HEK293 (cell line): ENCODE results near the gene RAMP1.
"Not testable (repeated sequence)": the region's sequence is repeated elsewhere in the genome, so short reads cannot be mapped to it uniquely, and the experiment has no call there.

Source experiments
- CTCF ChIA-PET: fragments of 350-600 bp; formaldehyde crosslinking; extraction: SDS; loops from one replicate; lab custom pipeline; 2021; ENCODE audit warnings: antibody characterized with exemption; lab: Yijun Ruan, JAX
- POLR2A ChIA-PET: fragments of 300-600 bp; formaldehyde crosslinking; extraction: SDS; loops from one replicate; lab custom pipeline; 2020; ENCODE audit warnings: antibody characterized with exemption, inconsistent platforms; lab: Yijun Ruan, JAX
- H3K27ac ChIP-seq: fragments of 200-500 bp; sonication (Bioruptor generic); 2 replicates; pipeline ENCODE4 v1.5.1; 2014; ENCODE audit warnings: low read depth, low read length, control low read depth, inconsistent platforms; ENCODE audit errors: extremely low read depth
- H3K36me3 ChIP-seq, 2 experiments: fragments of 200-500 bp in 1 of 2; sonication (Bioruptor generic) in 1 of 2; 1 replicate in 1 of 2; 2 replicates in 1 of 2; pipeline ENCODE4 v1.5.1; 2014 to 2017; ENCODE audit warnings: inconsistent platforms in 2 of 2, low read length in 2 of 2; ENCODE audit not compliant: control insufficient read depth in 2 of 2, insufficient read depth in 1 of 2
- H3K4me1 ChIP-seq: fragments of 200-500 bp; sonication (Bioruptor generic); 2 replicates; pipeline ENCODE4 v1.5.1; 2014; ENCODE audit warnings: mild to moderate bottlenecking, low read length, inconsistent platforms; ENCODE audit not compliant: control insufficient read depth, insufficient read depth
- H3K4me3 ChIP-seq: 2 replicates; pipeline ENCODE4 v1.5.1; 2011; ENCODE audit warnings: low read depth, mild to moderate bottlenecking, control low read depth, low read length, moderate library complexity
- H3K9me3 ChIP-seq: fragments of 200-500 bp; sonication (Bioruptor generic); 2 replicates; pipeline ENCODE4 v1.5.1; 2014; ENCODE audit warnings: low read depth, low read length, inconsistent platforms; ENCODE audit not compliant: control insufficient read depth, insufficient read depth
- RBAK ChIP-seq: fragments of 450-650 bp; formaldehyde crosslinking; IDR thresholded peaks from 2 replicates; pipeline ENCODE4 v1.5.1; 2016; ENCODE audit warnings: missing biosample characterization, missing genetic modification characterization
- REST ChIP-seq: fragments of 450-650 bp; formaldehyde crosslinking; IDR thresholded peaks from 2 replicates; pipeline ENCODE4 v1.5.1; 2016; ENCODE audit warnings: missing biosample characterization, missing genetic modification characterization
- WT1 ChIP-seq: fragments of 450-650 bp; formaldehyde crosslinking; IDR thresholded peaks from 2 replicates; pipeline ENCODE4 v1.5.1; 2016; ENCODE audit warnings: missing biosample characterization, missing genetic modification characterization
- ZBTB49 ChIP-seq: fragments of 450-650 bp; formaldehyde crosslinking; IDR thresholded peaks from 2 replicates; pipeline ENCODE4 v1.5.1; 2016; ENCODE audit warnings: missing biosample characterization, missing genetic modification characterization, low read depth
- ZFP37 ChIP-seq: fragments of 450-650 bp; formaldehyde crosslinking; IDR thresholded peaks from 2 replicates; pipeline ENCODE4 v1.5.1; 2016; ENCODE audit warnings: missing biosample characterization, missing genetic modification characterization
- ZIC2 ChIP-seq: fragments of 450-650 bp; formaldehyde crosslinking; IDR thresholded peaks from 2 replicates; pipeline ENCODE4 v1.5.1; 2016; ENCODE audit warnings: missing biosample characterization, missing genetic modification characterization
- ZNF121 ChIP-seq: fragments of 450-650 bp; formaldehyde crosslinking; IDR thresholded peaks from 2 replicates; pipeline ENCODE4 v1.5.1; 2016; ENCODE audit warnings: missing biosample characterization, missing genetic modification characterization
- ZNF146 ChIP-seq: fragments of 450-650 bp; formaldehyde crosslinking; IDR thresholded peaks from 2 replicates; pipeline ENCODE4 v1.5.1; 2016; ENCODE audit warnings: missing biosample characterization, missing genetic modification characterization
- ZNF175 ChIP-seq: fragments of 450-650 bp; formaldehyde crosslinking; IDR thresholded peaks from 2 replicates; pipeline ENCODE4 v1.5.1; 2016; ENCODE audit warnings: missing biosample characterization, missing genetic modification characterization
- ZNF18 ChIP-seq: fragments of 450-650 bp; formaldehyde crosslinking; IDR thresholded peaks from 2 replicates; pipeline ENCODE4 v1.5.1; 2016; ENCODE audit warnings: missing biosample characterization, missing genetic modification characterization
- ZNF302 ChIP-seq: fragments of 450-650 bp; formaldehyde crosslinking; IDR thresholded peaks from 2 replicates; pipeline ENCODE4 v1.5.1; 2016; ENCODE audit warnings: missing biosample characterization, missing genetic modification characterization, low read depth
- ZNF311 ChIP-seq: fragments of 450-650 bp; formaldehyde crosslinking; IDR thresholded peaks from 2 replicates; pipeline ENCODE4 v1.5.1; 2017; ENCODE audit warnings: missing biosample characterization, missing genetic modification characterization, borderline replicate concordance
- ZNF529 ChIP-seq: fragments of 450-650 bp; formaldehyde crosslinking; IDR thresholded peaks from 2 replicates; pipeline ENCODE4 v1.5.1; 2017; ENCODE audit warnings: missing genetic modification characterization, missing biosample characterization; ENCODE audit not compliant: insufficient replicate concordance
- ZNF707 ChIP-seq: fragments of 450-650 bp; formaldehyde crosslinking; IDR thresholded peaks from 2 replicates; pipeline ENCODE4 v1.5.1; 2016; ENCODE audit warnings: missing biosample characterization, missing genetic modification characterization
- ZNF747 ChIP-seq: fragments of 450-650 bp; formaldehyde crosslinking; IDR thresholded peaks from 2 replicates; pipeline ENCODE4 v1.5.1; 2016; ENCODE audit warnings: missing biosample characterization, missing genetic modification characterization
- ZNF843 ChIP-seq: fragments of 450-650 bp; formaldehyde crosslinking; IDR thresholded peaks from 2 replicates; pipeline ENCODE4 v1.5.1; 2016; ENCODE audit warnings: missing biosample characterization, missing genetic modification characterization

RAMP1 gene

GRCh38 chr2:237835372-237835771 lies 24.1 kb upstream of the RAMP1 start:
- H3K27ac ChIP-seq, result no peak overlapping the region
- CTCF ChIA-PET, result interaction anchor here (0.6 to 1.1 kb wide), 2 partner anchors 23 to 38 kb away, joined by 3 read pairs; no protein-coding TSS in a partner anchor
- POLR2A ChIA-PET, result no interaction called here
- no peak for TF ChIP-seq ZNF843 (tag by site-specific recombination)
- TF ChIP-seq ZNF747 (tag by site-specific recombination), result no peak
- TF ChIP-seq ZNF18 (tag by site-specific recombination), result no peak
- TF ChIP-seq ZNF302 (tag by site-specific recombination), result no peak
- TF ChIP-seq ZNF175 (tag by site-specific recombination), result no peak
- no peak for TF ChIP-seq ZNF707 (tag by site-specific recombination)
- TF ChIP-seq ZNF121, result no peak
- no peak for TF ChIP-seq WT1
- TF ChIP-seq REST (tag by site-specific recombination), result no peak
- TF ChIP-seq ZNF529 (tag by site-specific recombination), result no peak
- TF ChIP-seq ZBTB49, result no peak
- TF ChIP-seq ZNF311 (tag by site-specific recombination), result no peak
- TF ChIP-seq RBAK (tag by site-specific recombination), result no peak
- H3K9me3 ChIP-seq, result no peaks in the 10 kb centered on the region
- no peaks in the 10 kb centered on the region for H3K36me3 ChIP-seq
- H3K4me1 ChIP-seq, result no peaks in the 10 kb centered on the region
- H3K4me3 ChIP-seq, result no peak overlapping the region

- CTCF ChIA-PET, result no interaction called here
- Histone ChIP-seq H3K4me3 (no peak overlapping the region), H3K4me1 (no peaks in the 10 kb centered on the region), H3K27ac (no peak overlapping the region), H3K36me3 (no peaks in the 10 kb centered on the region), H3K9me3 (no peaks in the 10 kb centered on the region)
- POLR2A ChIA-PET, result no interaction called here
- TF ChIP-seq ZFP37 (tag by site-specific recombination) (no peak), ZIC2 (tag by site-specific recombination) (no peak), ZNF146 (peak; percentile 81)
Measured at GRCh38 chr2:237841051-237841450, 18.4 kb upstream of the RAMP1 start.

- CTCF ChIA-PET, H3K4me1 ChIP-seq: not testable (repeated sequence)
Measured at GRCh38 chr2:237848940-237849339, 10.5 kb upstream of the RAMP1 start.

More at GRCh38 chr2:237848940-237849339, 10.5 kb upstream of the RAMP1 start:
- H3K9me3 ChIP-seq, H3K27ac ChIP-seq, H3K36me3 ChIP-seq, POLR2A ChIA-PET, H3K4me3 ChIP-seq: not testable (repeated sequence)
